K562 (cell line): ENCODE data around the gene CUTA. TPM values are rescaled to one million over a fixed set of nuclear protein-coding genes. Genes with fewer than 3 reads are reported as not detected.

Source experiments
- CHD7 ChIP-seq: fragments of 200-600 bp; sonication (generic); IDR thresholded peaks from one replicate; pipeline ENCODE4 v1.6.1; 2012; ENCODE audit warnings: mild to moderate bottlenecking, low read depth, low read length, inconsistent platforms
- KAT7 ChIP-seq: sonication (generic); formaldehyde crosslinking; IDR thresholded peaks from 2 replicates; pipeline ENCODE4 v1.8.0; 2022; ENCODE audit warnings: missing genetic modification reagents, mild to moderate bottlenecking, borderline replicate concordance
- PHB2 ChIP-seq: fragments of 450-650 bp; IDR thresholded peaks from 2 replicates; pipeline ENCODE4 v1.6.1; 2017; ENCODE audit warnings: low read depth
- RBM25 ChIP-seq: fragments of 200-400 bp; formaldehyde crosslinking; IDR thresholded peaks from 2 replicates; pipeline ENCODE4 v1.6.1; 2018; ENCODE audit warnings: low read length, low read depth, moderate library complexity; ENCODE audit not compliant: severe bottlenecking
- RNF2 ChIP-seq: sonication (generic); IDR thresholded peaks from 2 replicates; pipeline ENCODE4 v1.6.1; 2016
- SMARCA4 ChIP-seq: fragments of 450-650 bp; IDR thresholded peaks from 2 replicates; pipeline ENCODE4 v1.6.1; 2016
- SMARCC2 ChIP-seq: fragments of 450-650 bp; IDR thresholded peaks from 2 replicates; pipeline ENCODE4 v1.6.1; 2017; ENCODE audit warnings: antibody characterized with exemption, moderate library complexity, mild to moderate bottlenecking, low read depth
- THRB ChIP-seq: fragments of 450-650 bp; formaldehyde crosslinking; conservative IDR thresholded peaks from 2 replicates; pipeline ENCODE4 v1.4.0; 2022; ENCODE audit warnings: mild to moderate bottlenecking, missing genetic modification characterization
- ZNF280B ChIP-seq: fragments of 250-450 bp; sonication (Bioruptor Pico); IDR thresholded peaks from 2 replicates; pipeline ENCODE4 v1.5.1; 2021; ENCODE audit warnings: mild to moderate bottlenecking
- ZNF778 ChIP-seq: fragments of 450-650 bp; formaldehyde crosslinking; IDR thresholded peaks from 2 replicates; pipeline ENCODE4 v1.4.0; 2020; ENCODE audit warnings: mild to moderate bottlenecking, moderate library complexity
- polyA plus RNA-seq, 8 experiments: library from polyadenylated mRNA; depleted of rRNA in 4 of 8; stranded (reverse) in 5 of 8; unstranded in 3 of 8; fragments of >200 nt; fragmentation: Nextera tagmentation in 2 of 8; fragmentation: Illumina TruSeq in 1 of 8; extraction: Ambion mirVana in 2 of 8; extraction: Trizol in 1 of 8; gene quantifications; 2 replicates each; pipeline versions ENCODE4 v1.2.1 to v1.2.3, GENCODE V29; 2011 to 2014; ENCODE audit warnings: inconsistent platforms in 1 of 8, missing spikeins in 1 of 8
- total RNA-seq, 7 experiments: library from RNA; depleted of rRNA in 6 of 7; stranded (reverse); fragments of >200 nt in 6 of 7; fragmentation: Illumina TruSeq in 2 of 7; extraction: Trizol in 2 of 7; gene quantifications; 2 replicates each; pipeline versions ENCODE4 v1.2.1 to v1.2.3, GENCODE V29; 2011 to 2021; ENCODE audit warnings: low replicate concordance in 1 of 7
- TF ChIP-seq, protein P1 (sequence below): sonication (generic); formaldehyde crosslinking; IDR thresholded peaks from 2 replicates; pipeline ENCODE4 v1.8.1; 2023; ENCODE audit warnings: mild to moderate bottlenecking, missing genetic modification reagents

CUTA gene
- total and polyA plus RNA-seq, 9 of the 15 experiments (the other 6 are each of a cell fraction or from before 2014, with no cell fraction given) = 166 to 682 (median 310) TPM

DNA sequence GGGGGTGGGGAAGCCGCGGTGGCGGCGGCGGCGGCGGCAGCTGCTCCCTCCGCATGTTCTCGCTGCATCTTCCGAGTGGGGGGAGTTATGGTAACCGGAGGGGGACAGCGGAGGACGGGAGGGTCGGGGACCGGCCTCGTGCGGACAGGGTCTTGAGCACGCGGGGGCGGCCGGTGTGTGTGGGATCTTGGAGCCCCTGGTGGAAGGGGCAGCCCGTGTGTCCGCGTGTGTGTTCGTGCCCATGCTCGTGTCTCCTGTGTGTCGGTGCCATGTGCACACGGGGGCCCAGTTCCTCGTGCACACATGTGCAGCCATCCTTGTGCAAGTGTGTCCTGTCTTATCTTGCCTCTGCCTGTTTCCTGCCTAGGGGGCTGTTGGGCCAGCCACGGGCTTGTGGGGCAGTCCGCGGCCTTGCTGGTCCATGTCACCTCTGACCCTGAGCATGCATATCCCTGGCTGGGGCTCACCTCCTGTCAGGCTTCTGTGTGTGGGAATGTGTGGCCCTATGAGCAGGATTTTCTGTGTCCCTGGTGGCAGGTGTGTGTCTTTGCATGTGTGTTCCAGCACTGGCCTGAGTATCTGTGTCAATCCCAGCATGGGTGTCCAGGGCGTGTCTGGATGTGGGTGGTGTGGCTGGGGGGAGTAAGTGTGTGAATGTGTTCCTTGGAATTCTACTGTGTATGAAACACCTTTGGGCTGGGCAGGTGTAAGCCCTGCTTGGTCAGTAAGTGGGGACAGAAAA is 10.5 kb upstream of the CUTA start (continued):
- TF ChIP-seq, protein P1, sequence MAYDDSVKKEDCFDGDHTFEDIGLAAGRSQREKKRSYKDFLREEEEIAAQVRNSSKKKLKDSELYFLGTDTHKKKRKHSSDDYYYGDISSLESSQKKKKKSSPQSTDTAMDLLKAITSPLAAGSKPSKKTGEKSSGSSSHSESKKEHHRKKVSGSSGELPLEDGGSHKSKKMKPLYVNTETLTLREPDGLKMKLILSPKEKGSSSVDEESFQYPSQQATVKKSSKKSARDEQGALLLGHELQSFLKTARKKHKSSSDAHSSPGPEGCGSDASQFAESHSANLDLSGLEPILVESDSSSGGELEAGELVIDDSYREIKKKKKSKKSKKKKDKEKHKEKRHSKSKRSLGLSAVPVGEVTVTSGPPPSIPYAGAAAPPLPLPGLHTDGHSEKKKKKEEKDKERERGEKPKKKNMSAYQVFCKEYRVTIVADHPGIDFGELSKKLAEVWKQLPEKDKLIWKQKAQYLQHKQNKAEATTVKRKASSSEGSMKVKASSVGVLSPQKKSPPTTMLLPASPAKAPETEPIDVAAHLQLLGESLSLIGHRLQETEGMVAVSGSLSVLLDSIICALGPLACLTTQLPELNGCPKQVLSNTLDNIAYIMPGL (CRISPR knock-in tag) = peak; percentile 99
- TF ChIP-seq PHB2 = no peak
- TF ChIP-seq ZNF280B (CRISPR knock-in tag) = no peak
- no peak for TF ChIP-seq SMARCC2
- TF ChIP-seq KAT7 (CRISPR knock-in tag) = 0 out of 2 replicates have a peak, but pooled peaks have one; percentile 67
- peak; percentile 85; the same call in 1 of the 2 replicates for TF ChIP-seq RNF2
- no peak for TF ChIP-seq ZNF778 (CRISPR knock-in tag)
- TF ChIP-seq SMARCA4 = 0 out of 2 replicates have a peak, but pooled peaks have one; percentile 33
- TF ChIP-seq RBM25 = no peak
- TF ChIP-seq THRB (CRISPR knock-in tag) = 0 out of 2 replicates have a peak, but pooled peaks have one; percentile 15
- no peak for TF ChIP-seq CHD7
